HG02884 (cell line): ENCODE measurements around the gene PPP3R1.
A peak's percentile ranks its signal among the peaks of the same experiment; 100 is the strongest.

Experiments
- ATAC-seq: cut with Tn5 transposase; IDR thresholded peaks from one replicate; pipeline ENCODE4 v1.9.1; 2021; ENCODE audit warnings: mild to moderate bottlenecking, moderate library complexity; ENCODE audit not compliant: unreplicated experiment

Gene PPP3R1, protein sequence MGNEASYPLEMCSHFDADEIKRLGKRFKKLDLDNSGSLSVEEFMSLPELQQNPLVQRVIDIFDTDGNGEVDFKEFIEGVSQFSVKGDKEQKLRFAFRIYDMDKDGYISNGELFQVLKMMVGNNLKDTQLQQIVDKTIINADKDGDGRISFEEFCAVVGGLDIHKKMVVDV

DNA sequence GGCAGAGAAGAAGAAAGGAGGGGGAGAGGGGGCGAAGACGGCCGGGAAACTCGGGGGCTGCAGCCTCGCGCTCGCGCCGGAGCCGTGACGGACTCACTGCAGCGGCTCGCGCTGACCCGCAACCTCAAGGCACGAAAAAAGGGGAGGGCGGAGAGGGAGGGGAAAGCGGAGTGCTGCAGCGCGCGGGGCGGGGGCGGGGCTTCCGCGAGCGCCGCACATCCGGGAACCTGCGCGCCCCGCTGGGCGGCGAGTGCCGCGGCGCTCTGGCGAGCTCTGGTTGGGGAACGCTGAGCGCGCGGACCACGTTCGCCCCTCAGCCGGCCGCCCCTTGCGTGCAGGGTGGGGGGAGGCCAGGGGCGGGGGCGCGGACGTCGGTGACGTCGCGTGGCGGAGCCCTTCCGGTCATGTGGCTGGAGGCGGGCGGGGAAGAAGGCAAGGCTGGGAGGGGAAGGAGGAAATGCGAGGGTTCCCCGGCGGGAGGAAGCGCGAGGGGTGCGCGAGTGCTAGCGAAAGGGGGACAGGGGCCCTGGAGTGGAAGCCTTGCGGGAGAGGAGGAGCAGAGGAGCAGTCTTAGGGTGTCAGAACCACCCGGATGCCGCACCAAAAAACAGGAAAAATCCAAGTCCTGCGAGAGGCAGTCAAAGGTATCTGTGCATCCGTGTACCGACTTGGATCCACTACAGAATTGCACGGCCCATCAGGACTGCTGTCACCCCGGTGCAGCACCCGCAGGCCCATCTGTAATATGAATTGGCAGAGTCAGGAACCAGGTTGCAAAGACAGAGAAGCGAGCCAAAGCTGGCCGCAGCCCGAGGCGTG is at the start of gene PPP3R1:
PPP3R1 (minus strand) TSS at position 133 of the 819 bp plus-strand sequence. CDS start 405 bp downstream, outside the sequence.
- peak; percentile 73 for ATAC-seq

DNA sequence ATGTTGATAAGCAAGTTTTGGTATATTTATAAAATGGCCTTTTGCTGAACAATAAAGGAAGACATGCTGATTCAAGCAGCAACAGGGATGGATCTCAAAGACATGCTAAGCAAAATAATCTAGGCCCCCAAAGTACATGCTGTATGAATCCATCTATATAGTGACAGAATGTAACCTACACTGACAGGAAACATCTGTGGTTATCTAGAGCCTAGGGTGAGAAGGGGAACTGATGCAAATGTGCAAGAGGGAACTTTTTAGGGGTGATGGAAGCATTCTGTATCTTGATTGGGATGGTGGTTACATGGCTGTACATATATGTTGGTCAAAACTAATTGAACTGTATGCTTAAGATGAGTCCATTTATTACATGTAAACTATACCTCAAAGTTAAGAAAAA is 43.2 kb upstream of the PPP3R1 start:
- ATAC-seq: peak; percentile 79

DNA sequence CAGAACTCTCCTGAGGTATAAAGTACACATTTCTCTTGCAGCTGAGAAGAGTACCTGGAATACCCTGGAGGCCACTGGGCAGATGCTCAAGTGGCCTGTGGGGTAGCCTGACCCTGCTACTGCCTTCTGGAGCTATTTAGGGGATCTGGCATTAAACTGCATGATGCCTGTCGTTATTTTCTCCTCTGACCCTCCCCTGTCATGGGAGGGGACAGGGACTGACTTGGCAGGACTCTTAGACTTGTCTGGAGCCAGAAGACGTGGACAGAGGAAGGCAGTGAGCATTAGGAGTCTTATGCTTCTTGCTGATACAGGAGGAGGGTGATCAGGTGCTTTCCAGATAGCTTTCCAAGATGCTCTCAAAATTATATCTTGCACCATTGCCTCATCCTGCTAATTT is 42.6 kb upstream of the PPP3R1 start:
- ATAC-seq: no peak

DNA sequence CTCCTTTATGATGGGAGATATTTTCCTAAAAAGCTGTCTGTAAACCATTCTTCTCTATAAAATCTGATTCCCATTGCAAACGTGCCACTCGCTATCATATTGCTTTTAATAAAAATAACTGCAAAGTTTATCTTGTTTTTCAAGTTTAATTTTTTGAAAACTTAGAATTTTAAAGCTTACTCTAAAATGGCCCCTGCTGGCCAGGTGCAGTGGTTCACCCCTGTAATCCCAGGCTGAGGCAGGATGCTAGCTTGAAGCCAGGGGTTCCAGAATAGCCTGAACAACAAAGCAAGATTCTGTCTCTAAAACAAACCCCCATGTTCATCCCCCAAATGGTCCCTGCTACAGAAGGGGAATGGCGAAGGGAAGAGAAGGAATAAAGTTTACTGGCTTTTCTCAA is 41.9 kb upstream of the PPP3R1 start:
- no peak for ATAC-seq

DNA sequence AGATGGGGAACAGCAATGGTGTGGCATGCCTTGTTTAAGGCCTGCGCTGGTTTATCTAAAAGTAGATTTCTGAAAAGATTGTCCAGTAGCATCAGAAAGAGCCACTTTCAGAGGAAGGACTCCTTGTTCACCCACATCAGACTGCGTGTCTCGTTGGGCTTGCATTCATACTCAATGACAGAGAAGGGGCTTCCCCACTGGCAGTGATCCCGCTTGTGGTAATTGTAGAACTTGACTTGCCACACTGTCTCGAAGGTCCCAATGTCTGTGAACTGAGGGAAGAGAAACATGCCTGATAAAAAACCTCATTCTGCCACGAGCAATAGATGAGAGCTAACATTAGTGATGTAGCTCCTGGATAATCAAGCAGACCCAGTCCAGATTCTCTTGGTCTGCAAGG is 41.4 kb upstream of the PPP3R1 start:
- ATAC-seq: no peak

DNA sequence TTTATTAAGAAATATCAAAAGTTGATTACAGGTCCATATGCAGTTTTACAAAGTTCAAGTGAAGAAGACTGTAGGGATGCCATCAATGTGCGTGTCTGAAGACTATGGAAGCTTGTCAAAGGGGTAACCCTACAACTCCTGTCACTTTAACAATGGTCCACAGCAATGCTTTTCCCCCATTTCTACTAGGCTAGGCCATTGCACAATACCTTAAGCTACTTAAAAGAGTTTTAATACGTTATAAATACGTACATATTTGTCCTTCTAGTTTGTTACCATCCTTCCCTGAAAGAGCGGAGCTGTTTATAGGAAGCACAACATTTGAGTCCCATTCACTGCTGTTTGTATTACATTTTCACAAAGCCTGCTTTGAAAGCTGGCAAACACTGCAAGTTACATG is 40.7 kb upstream of the PPP3R1 start:
- ATAC-seq: no peak

DNA sequence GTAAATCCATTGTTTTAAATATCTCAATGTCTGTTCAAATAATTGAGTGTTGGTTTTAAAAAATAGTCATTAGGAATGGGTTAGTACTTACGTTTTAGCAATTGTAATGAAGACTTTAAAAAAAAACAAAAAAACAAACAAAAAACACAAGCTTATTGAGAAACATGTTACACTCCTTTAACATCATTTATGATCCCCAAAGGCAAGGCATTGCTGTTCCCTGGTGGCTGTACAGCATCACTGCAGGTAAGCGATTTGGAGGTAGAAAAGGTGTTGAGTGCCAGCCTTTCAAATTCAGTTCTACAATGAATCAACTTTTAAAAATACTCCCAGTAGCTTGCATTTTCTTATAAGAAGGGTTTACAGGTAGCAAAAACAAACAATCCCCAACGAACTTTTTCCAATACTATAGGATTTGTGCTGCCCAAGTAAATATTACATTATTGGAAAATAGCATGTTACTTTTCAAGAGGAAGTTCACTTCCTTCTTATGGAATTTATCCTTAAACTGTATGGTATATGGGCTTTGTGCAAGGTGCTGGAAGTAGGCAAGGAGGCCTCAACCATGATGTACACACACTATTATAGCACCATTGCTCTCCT is 39.9 kb upstream of the PPP3R1 start:
- no peak for ATAC-seq

DNA sequence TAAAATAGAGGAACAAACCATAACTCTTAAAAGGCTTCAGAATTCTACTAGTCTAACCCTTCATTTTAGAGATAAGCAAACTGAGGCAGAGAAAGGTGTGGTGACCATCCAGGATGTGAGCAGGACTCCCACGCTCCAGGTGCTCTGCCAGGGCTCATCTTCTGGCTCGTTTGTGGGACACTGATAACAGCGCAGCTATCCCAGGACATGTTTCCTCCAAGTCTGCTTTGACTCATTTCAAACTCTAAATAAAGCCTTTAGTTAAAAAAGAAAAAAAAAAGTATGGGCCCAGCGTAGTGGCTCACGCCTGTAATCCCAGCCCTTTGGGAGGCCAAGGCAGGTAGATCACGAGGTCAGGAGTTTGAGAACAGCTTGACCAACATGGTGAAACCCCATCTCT is 39.0 kb upstream of the PPP3R1 start:
- ATAC-seq: no peak

DNA sequence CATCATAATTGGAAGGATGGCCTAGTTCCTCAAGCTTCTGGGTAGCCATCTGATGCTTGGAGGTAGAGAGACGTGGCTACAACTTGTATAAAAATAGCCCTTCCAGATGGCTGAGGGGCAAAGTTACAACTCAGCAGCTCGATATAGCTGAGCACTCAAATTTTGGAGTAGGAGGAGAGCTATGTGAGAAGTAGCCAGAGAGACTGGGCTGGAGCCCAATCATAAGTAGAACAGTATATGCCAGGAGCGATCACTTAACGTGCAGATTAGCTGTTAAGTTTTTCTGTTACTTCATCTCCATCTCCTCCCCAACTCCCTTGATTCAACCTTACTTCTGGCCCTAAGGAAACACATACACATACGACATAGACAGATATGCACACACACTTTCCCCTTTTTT is 38.6 kb upstream of the PPP3R1 start:
- ATAC-seq: no peak

DNA sequence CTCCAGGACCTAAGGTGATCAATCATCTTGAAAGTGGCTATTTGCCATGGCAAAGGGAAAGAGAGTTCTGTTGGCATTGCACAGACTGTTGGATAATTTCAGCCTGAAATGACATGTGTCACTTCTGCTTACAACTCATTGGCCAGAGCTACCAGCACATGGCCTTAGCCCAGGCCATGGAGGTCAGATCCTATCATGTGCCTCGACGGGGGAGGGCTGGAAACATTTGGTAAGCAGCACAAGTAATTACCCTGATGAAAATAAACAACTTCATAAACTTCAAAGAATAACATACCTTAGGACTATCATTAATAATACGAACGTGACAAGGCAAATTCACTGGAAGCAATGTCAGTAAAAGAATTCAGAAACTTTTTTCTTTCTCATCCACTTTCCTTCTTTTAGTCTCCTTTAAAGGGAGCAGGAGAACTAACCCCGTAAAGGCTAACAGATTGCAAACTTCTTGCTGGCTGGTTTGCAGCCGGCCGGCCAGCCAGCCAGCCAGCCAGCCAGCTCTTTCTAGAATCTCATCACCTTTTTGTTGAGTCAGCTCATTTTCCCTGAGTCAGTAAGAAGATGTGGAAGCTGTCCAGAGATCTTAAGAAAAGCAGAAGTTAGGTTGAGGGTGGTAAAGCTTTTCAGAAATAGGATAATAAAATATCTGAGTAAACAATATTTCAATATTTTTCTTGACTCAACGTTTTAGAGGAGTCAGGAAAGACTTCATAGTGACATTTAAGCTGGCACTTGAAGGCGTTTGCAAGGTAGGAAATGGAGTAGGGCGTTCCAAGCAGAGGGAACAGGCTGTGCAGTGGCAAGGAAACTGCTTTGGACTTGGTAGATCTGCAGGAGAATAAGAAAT is 35.5 kb upstream of the PPP3R1 start:
- ATAC-seq: no peak

DNA sequence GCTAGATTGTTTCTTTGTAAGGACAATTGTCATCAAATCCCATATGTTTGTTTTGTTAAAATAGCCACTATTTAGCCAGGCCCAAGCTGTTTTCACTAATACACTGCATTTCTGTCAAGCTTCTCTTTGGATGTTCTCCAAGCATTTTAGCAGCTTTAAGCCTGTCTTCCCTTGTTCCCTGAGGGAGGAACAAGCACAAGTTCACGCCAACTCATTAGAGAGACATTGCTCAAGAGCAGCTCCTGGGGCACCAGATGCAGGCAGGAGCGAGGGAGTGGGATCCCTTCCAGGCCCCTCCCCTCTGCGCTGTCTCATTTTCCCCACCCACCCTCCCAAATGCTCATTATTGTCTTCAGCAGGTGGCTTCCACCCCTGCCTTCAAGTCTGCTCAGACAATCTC is 32.6 kb upstream of the PPP3R1 start:
- no peak for ATAC-seq

DNA sequence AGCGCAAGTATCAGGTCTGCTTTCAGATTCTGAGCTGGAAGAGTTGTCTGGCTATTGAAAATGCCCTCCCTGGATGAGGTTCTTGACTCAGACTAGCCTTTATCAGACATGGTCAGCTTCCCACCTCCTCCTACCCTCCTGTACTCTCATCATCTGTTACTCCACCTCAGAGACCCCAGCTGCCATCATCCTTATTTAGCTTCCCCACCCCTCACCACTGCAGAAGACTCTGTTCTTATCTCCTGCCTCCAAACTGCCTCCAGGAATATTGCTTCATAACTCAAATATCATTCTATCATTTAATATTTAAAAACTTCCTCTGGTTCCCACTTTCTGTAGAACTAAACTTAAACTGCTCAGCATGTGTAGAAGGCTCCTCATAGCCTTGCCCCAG is 31.1 kb upstream of the PPP3R1 start:
- no peak for ATAC-seq

DNA sequence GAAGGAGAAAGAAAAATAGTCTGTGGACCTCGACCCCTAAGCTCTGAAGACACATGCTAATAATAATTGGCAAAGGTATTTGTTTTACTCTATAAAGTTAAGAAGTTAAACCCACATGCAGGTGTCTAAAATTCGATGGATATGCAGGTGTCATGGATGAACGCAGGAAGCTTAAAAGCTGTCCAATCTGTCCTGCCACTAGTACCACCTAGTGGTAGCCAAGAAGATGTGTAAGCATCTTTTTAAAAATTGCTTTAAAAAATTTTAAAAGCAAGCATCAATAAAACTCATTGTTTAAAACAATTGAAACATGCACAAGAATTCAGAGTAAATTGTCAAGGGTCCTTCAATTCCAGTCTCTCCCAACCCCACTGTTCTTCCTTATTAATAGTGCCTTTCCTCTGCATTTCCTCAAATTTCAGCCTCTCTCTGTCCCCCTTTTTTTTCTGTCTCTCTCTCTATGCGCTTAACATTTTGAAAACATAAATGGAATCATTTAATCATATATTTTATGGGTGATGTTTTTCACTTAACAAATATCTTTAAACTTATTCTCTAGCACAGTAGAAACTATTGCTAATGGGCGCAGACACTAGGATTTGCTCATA is 30.6 kb upstream of the PPP3R1 start:
- no peak for ATAC-seq

DNA sequence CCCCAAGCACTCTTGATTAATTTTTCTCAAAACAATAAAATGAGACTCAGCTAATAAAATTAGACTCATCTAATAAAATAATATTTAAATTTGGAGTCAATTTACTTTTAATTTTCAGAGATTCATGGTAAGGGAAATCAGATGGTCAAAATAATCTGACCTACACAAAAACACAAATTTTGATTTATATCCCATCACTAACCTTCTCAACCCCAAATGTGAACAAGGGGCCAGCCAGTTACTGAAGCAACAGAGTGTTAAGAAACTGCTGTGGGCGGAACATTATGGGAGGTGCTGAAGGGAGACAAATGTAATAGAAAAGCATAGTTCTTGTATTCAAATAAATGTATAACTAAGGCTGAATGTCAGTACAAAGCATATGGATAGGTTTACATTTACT is 28.5 kb upstream of the PPP3R1 start:
- no peak for ATAC-seq

DNA sequence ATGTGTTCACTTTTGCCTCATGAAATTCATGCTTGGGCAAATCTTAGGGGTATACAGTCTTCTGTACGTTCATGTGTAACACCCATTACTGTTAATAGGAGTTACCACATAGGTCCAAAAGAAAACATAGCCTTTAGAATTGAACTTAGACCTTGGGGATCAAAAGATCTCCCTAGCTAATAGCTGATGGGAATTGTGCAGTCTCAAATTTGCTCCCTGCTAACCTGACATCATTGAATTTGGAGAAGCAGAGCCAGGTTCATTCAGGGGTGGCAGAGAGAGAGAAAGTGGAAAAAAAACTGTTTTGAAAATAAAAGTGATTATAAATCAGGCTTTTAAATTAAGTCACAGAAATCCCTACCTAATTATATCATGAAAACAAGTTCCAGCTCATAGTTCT is 28.0 kb upstream of the PPP3R1 start:
- no peak for ATAC-seq

DNA sequence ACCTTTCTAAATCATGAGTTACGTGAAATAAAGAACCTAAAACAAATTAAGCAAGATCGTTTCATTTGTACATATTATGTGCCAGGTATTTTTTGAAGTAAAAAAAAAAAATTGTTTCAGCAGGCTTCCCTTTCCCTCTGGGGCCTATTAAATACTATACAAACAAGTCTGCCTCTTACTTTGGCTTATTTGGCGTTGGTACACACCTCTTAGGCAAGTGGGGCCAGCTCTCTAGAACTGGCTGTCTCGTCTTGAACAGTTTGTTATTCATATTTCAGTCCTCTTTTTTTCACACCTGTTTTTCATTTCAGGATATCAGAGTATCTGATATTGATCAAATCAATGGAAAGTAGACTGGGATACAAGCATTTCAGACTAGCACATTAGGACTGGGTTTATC is 27.4 kb upstream of the PPP3R1 start:
- ATAC-seq: no peak

DNA sequence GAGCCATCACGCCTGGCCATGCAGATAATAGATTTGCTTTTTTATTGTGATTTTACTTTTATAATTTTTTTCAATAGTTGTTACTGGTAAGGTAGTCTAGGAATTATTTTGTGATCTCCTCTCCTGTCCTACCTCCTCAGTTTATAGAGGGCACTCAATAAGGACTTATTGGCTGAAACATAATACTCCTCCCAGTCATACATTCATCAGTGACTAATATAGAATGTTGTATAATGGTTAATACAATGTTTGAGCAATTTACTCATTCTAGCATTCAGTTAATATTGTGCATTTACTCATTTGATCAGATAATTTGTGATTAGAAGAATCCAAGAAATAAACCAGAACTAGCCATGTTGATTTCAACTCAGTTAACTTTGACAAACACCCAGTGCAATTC is 25.8 kb upstream of the PPP3R1 start:
- no peak for ATAC-seq

DNA sequence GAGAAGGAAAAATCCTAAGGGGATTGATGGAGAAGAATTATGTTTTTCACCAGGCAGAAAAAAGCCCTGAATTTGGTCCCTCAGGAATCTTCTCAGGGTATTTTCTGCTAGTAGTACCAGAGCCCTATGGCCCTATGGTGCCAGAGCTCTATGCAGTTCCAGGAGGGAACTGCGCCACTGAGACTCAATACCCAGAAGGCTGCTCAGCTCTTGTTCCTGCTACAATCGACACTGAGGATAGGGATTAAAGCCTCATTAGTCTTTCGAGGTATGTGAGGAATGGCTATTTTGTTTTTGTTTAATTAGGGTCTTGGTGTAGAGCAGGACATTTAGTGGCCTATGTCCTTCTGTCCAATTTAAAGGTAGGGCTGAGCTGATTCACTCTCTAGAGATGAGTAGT is 21.7 kb upstream of the PPP3R1 start:
- no peak for ATAC-seq

DNA sequence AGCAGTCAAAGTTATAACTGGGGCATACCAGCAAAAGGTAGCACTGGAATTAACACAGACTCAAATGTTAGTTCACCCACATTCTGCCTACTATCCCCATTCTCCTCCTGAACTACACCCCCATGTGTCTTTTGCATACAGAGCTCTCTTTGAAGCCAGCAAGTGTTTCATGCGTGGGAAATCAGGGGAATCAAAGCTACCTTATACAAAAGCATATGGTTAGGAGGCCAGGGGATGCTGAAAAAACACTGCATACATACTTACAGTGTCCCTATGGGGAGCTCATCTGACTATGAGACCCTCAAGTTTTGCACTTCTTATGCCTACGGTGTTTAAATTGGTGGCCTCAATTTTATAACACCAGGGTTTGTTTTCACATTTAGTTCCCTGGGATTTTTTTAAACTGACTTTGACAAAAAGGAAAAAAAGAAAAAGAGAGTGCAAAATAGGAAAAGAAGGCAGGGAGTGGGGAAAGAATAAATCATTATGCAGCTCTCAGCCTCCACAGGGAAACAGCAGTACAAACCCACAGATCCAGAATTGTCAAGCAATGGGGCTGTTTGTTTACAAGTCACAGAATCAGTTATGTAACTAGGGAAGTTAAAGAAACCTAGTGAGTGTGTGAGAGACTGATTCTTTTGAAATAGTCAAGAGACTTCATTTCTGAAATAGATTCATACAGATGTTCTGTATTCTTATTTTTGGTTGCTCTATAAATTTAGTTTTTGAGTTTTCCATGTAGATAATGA is 20.1 kb upstream of the PPP3R1 start:
- no peak for ATAC-seq

DNA sequence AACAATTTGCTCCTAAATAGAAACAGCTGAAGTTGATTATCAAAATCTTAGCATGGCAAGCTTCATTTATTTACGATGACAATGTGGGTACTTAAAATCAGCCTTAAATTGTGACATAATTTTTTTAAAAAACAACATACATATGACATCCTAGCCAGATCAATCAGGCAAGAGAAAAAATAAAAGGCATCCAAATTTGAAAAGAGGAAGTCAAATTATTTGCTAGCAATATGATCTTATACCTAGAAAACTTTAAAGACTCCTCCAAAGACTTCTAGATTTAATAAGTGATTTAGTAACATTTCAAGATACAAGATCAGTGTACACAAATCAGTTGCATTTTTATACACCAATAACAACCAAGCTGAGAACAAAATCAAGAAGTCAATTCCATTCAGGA is 14.3 kb upstream of the PPP3R1 start:
- no peak for ATAC-seq
